GM23248 (cell line): Measurements from ENCODE around the gene CGGBP1.

Source experiments
- EZH2 ChIP-seq: fragments of 200-600 bp; sonication (generic); IDR thresholded peaks from 2 replicates; pipeline ENCODE4 v1.6.1; 2018; ENCODE audit warnings: antibody characterized with exemption, mild to moderate bottlenecking; ENCODE audit not compliant: insufficient read depth, poor library complexity, severe bottlenecking
- EZH2phosphoT487 ChIP-seq: fragments of 200-600 bp; sonication (generic); IDR thresholded peaks from 2 replicates; pipeline ENCODE4 v1.6.1; 2018; ENCODE audit warnings: antibody characterized with exemption, moderate library complexity, mild to moderate bottlenecking, low read depth; ENCODE audit not compliant: insufficient read depth

GRCh38 chr3:88031642-88032077 lies 27.1 kb downstream of the CGGBP1 start:
- no peak for TF ChIP-seq EZH2
- TF ChIP-seq EZH2phosphoT487, result no peak
